HG03354 (cell line): ENCODE measurements around the gene PALMD.

Source experiments
- ATAC-seq: cut with Tn5 transposase; IDR thresholded peaks from one replicate; pipeline ENCODE4 v1.9.1; 2021; ENCODE audit warnings: mild to moderate bottlenecking; ENCODE audit not compliant: unreplicated experiment, poor library complexity, severe bottlenecking

The PALMD gene

DNA sequence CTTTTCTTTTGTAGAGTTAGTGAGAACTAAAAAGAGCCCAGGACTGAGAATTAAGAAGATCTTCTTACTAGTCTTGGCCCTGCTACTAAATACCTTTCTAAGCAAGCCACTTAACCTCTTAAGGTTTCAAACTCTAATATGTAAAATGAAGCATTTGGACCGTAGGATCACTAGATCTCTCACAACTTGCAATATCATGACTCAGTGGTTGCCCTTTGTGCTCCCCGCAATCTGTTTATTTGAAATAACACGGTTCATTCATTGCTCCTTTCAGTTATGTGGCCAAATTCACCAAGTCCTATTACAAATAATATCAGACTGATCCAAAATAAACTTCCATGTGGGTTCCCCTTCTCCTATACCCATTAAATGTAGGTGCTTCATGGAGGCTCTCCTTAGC, 10.8 kb downstream of the PALMD start:
- no peak for ATAC-seq

DNA sequence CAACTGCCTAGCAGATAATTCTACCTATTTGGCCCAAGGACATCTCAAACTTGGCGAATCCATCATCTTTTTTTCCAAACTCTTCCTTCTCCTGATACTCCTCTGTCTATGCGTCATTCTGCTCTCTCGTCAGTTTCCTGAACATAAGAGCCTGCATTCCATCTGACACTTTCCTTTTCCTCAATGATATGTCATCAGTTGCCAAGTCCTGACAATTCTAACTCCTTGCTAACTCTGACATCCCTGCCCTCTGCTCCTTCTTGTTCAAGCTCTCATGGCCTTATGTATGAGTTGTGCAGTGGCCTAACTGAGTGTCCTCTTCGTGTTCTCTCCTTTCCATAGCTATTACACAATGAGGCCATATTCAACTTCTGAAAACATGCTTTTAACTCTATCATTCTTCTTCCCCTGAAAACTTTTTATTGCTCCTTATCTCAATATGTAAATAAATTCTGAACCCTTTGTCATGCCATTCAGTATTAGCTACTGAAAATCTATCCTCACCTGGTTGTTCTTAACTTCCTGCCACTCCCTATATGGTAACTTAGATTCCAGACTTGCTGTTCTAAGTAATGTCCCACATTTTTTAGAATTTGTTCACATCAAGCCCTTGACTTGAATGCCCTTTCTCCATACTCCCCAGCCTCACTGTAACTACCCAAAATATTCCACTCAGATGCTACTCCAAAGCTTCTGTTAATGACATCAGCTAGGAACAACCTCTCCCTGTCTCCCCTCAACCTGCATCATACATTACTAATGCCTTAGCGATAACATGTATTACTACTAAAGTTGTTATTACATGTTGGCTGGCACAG, 11.5 kb downstream of the PALMD start:
- no peak for ATAC-seq

DNA sequence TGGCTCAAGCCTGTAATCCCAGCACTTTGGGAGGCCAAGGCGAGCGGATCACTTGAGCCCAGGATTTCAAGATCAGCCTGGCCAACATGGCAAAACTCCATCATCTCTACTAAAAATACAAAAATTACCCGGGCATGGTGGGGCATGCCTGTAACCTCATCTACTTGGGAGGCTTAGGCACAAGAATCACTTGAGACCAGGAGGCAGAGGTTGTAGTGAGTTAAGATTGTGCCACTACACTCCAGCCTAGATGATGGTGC, 12.0 kb downstream of the PALMD start:
- ATAC-seq: no peak

DNA sequence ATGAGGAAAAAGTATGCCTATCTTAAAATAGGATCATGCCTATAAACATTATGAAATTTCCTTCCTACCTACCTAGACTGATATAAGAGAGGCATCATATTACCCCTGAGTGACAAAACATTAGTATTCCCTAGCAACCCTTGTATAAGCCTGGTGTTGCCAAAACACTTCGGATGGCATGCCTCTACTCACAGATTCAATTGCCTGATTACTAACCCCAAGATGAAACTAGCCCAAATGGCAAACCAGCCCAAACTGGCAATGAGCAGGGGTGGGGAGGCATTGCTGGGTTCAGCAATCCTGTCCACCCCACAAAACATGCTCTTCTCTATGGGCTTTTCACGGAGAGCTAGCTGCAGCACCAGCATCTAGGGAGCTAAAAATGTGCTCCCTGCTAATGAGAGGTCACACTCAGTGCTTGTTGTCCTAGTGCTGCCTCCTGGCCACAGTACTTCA, 13.9 kb downstream of the PALMD start:
- ATAC-seq: no peak

DNA sequence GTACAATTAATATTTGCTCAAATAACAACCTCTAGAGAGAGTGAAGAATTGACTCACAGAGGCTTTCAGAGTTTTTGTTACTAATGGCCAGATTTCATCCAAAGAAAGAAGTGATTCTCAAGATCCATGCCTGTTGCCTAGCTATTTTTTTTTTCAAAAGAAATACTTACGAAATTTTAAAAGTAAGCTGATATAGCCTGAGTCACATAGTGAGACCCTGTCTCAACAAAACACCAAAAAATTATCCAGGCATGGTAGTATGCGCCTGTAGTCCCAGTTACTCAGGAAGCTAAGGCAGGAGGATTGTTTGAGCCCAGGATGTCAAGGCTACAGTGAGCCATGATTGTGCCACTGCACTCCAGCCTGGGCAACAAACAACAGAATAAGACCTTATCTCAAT, 14.6 kb downstream of the PALMD start:
- ATAC-seq: no peak

DNA sequence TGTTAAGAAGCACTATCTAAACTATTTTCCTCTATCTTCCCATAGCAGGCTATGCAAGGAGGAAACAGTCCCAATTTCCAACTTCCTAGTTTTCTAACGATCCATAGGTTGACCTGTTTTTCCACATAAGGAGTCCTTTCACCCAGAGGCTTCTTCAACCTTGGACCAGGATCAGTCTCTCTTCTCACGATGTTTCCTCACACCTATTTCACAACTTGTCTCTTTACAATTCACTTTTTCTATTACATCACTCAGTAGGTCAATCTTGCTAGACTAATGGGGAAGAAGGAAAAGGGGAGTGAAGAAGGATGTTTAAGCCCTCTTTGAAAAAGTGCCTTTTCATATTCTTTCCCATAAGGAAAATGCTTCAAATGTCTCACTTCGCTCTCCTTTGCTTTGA, 15.9 kb downstream of the PALMD start:
- no peak for ATAC-seq

DNA sequence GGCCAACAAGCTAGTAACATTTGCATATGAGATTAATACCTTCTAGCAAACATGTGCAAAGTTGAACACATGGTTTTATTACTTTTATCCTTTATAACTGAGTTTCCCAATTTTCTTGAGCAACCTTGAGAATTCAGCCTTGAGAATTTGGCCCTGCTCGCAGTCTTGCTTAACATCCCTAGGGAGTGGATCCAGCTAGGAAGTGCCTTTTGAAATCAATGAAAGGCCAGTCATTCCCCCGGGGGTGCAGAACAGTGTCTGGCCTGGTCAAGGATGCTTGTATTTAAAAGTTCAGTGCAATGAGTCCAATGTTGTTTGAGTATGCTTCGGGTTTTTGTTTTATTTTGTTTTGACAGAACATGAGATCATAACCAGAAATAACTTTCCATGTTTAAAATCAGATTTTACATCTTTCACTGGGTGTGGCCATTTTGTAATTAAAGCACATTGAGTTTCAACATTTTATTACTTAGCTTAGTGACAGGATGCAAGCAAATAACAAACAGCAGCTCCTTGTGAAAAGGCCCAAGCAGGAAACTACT, 16.7 kb downstream of the PALMD start:
- no peak for ATAC-seq

DNA sequence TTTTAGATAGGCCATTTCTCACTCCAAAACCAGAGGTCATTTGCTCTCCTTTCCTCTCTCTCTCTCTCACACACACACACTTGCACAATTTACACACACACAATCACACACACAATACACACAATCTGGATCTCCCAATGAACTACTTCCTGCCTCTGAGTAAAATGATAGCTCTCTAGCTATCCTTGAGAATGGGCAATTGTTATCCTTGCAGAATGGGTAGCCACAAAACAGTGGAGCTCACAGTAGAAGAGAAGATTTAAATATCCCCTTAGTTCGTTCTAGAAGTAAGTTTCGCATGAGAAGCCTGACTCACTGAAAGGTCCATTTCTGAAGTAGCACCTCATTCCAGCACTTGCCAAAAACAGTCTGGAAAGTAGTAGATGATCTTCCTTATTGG, 17.6 kb downstream of the PALMD start:
- ATAC-seq: no peak

DNA sequence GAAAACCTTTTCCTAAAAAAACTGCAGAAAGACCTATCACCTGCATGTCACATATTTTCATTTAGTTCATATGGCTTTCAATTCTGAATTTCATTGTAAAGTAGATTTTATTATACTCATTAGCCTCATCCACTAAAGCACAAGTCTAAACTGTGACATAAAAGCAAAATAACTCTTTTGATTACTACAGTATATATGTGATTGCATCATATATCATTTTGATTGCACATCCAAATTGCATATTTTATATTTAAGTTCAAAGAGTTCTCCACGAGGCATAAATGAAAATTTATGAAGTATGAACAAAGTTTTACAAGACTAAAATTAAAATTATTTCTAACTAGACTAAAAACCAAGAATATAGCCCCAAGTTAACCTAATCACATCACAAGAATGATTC, 19.3 kb downstream of the PALMD start:
- ATAC-seq: no peak

DNA sequence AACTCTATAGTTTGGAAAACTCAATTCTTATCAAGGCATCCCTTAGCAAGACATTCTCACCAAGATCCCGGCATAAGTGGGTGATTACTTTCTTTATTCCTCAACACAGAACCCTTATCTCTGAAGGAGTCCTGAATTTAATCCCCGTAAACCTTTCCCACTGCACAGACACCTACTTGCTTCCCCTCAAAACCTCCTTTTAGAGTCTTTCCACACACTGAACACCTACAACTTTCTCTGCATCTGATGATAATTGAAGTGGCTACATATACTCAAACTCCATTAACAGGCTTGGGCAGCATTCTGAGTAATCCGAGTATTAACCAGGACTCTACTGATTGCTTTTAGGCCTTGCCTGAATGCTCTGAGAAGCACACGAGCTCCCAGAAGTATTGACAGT, 23.5 kb downstream of the PALMD start:
- ATAC-seq: no peak

DNA sequence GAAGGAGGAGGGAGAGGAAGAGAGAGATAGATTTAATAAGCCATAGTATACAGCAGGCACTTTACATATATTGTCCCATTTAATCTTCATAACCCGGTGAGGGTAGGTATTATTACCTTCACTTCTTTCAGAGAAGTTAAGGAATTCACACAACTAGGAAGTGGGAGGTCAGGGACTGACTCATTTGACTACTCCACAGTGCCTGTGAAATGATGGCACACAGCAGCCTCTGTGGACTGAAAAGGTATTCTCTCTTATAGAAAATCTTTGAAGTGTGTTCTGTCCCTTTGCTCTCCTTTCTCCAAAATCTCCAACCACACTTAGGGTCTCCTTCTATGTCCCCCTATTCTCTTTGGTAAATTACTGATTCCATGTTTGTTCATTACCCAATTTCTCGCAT, 23.9 kb downstream of the PALMD start:
- ATAC-seq: no peak

DNA sequence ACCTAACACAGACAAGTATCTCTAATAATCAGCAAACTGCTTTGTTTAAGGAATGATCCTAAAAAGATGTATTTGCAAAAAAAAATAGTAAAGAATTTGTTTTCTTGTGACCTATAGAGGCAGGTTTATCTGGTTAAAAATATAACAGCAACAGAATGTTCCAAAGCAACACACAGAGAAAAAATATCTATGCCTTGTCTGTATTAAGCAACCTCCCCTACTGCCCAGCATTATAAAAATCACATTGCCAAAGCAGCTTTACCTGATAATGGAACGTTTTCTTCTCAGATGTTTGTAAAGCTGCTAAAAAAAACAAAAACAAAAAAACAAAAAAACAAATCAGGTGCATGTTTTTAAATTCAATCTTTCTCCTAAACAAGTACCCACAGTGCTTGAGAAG, 24.7 kb downstream of the PALMD start:
- no peak for ATAC-seq

DNA sequence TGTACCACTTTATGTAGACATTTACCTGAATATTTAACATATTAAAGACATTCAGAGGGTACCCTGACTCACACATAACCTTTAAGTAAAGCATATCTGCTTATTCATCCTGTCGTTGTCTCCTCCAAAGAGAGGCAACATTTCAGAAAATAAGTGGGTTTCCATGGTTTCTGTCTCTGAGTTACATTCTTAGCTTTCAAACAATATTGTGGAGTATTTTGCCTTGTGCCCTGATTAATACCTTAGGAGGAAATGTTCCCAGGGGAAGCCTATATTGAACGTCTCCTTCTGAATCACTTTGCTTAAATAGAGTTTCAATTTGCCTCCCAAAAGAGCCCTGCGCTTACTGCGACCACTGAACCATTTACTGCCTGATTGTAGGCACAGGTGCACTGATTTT, 26.1 kb downstream of the PALMD start:
- ATAC-seq: no peak

DNA sequence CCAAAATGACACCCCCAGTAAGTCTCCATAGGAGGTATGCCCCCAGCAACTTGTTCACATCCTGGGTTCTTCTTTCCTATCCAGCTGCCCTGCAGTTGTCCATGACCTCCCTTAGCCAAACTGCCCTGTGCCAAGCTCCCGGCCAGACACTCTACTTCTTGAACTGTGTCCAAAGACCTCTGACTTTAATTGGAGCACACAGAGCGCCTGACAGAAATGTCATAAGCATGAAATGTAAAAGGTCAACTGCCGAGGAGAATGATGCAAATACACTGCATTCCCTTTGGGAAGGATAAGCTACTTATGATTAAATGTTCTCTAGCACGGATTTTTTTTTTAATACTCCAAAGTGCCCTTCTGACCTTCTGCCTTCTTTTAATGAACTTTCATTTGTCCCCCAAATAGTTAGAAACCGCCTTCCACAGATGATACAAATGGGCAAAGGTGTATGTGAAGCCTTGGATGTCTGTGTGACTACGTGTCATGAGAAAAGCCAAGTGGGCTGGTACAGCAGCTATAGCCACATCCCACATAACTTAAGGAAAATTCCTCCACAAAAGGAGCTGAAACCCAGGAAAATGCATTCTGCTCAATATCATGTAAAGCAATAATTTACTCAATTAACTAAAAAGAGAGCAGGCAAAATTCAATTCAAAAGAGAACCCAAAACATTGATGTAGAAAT, 26.8 kb downstream of the PALMD start:
- no peak for ATAC-seq

DNA sequence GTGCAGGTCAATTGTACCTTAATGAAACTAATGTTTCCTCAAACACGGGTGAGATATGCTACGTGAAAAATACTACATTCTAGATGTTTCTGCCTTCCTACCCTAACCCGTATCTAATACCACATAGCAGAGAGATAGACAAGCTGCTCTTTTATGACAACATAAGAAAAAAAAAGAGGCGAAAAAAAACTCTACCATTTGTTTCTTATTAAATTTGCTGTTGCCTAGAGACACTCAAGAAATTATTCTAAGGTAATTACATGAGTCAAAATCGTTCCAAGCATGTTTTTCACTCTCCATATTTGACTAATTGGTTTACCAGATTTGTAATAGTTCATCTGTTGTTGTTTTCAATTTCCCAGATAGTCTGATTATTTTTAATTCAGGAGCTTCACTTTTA, 27.4 kb downstream of the PALMD start:
- no peak for ATAC-seq

DNA sequence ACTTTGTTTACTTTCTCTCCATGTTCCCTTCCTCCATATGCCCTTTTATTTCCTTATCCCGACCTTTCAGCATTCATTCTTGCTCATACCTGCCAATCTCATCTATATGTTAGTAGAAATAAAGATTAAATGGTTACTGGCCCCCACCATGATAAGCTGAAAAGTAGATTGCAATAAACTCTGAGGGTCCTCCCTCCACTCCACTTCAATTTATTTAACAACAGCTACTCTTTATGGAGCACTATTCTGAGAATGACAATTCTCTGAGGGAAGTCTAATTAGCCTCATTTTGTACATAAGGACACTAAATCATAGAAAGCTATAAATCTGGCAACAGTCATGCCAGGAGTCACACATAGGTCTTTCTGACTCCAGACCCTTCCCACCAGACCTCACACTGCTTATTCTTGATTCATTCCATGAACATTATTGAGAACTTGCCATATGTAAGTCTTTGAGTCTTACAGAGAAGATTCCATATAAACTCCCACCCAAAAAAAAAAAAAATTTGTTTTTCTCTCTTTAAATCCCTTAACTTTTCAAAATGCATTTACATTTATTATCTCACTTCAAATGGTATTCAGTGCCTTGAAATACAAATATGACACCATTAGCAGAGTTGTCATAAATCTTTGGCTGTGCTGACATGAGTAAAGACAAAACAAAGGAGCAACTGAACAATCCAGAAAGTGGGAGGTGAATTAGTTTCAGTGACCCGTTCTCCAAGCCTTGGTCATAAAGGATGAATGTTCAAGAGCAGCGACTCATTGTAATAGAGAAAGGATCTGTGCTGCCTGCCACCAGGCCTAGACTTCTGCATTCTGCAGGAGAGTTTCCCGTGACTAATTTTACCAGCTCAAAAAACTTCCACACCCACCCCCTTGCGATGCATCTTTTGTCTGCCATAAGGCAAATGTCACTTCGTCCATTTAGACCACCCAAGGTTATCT, 28.5 kb downstream of the PALMD start:
- no peak for ATAC-seq

DNA sequence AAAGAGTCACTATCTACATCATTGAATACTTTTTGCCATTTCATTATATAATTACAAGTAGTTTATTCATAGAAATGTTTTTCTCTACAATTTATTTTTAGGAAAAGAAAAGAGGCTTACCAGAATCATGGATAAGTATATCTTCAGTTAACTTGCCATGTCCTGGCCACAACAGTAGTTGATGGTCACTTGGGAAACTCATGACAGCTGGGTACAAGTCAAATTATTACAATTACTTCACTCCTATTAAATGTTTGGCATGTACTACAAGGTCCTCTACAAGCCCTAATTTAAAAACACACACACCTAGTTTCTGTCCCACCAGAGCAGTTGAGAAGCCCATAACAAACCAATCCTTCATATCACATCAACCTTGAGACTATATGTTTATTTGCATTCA, 29.4 kb downstream of the PALMD start:
- ATAC-seq: no peak

DNA sequence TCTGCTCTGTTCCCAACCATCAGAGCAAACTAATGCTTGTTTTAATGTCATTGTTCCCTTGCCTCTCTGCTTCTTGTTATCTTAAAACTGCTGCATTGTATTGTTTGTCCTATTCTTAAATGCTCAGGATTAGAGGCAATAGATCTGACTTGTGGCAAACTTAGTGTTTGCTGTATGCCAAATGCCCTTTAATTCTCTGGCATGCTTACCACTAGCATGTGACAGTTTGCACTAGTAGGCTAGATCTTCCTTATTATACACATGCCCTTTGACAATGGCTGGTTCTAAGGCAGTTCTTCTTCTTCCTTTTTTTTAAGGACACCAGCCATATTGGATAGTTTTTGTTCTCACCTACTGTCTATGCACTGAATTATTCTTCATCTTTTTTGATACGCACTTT, 30.1 kb downstream of the PALMD start:
- ATAC-seq: no peak

DNA sequence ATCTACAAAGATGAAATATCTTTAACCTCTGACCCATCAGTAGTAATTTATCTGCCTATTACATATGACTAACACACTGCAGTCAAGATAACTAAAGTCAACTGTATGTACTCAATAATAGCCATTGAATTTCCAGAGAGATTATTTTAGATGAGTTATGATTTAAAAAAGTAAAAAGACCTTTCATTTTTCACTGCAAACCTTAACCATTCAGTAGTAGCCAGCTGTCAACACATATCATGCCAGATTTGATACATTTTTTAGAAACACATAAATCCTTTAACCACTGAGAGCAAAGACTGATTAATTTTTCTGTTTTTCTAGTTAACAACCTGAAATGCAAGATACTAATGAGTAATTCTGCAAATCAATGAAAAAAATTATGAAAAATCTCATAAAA, 31.0 kb downstream of the PALMD start:
- no peak for ATAC-seq

DNA sequence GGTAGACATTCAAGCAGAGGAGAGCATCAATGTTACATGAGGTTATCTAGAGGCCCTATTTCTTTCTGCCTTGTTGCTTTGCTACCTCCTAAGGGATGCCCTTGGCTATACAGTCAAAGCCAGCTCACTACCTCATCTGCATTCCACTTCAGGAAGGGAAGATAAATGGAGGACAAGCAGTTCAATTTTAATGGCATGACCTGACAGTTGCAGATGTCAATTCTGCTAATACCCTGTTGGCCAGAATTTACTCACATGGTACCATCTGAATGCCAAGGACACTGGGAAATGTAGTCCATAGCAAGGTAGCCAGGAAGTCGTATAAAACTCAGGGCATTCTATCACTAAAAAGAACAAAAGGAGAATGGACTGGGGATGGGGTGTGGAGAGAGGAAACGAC, 31.5 kb downstream of the PALMD start:
- ATAC-seq: no peak
